Mesodermal cell (in vitro differentiated cells): ENCODE data around the gene RGS9.

ENCODE experiments used
- H3K27ac ChIP-seq: 2 replicates; pipeline ENCODE4 v1.7.0; 2013; ENCODE audit warnings: mild to moderate bottlenecking, low read depth, low read length, moderate library complexity; ENCODE audit not compliant: severe bottlenecking
- H3K36me3 ChIP-seq: 2 replicates; pipeline ENCODE4 v1.7.1; 2013; ENCODE audit warnings: mild to moderate bottlenecking, low read length, moderate library complexity; ENCODE audit not compliant: control insufficient read depth, insufficient read depth
- H3K4me1 ChIP-seq: one replicate; pipeline ENCODE4 v1.7.1; 2013; ENCODE audit warnings: mild to moderate bottlenecking, low read length; ENCODE audit not compliant: insufficient read depth, control insufficient read depth, poor library complexity, severe bottlenecking
- H3K4me3 ChIP-seq: 2 replicates; pipeline ENCODE4 v1.7.0; 2013; ENCODE audit warnings: low read length, control low read depth, mild to moderate bottlenecking; ENCODE audit not compliant: insufficient read depth, poor library complexity, severe bottlenecking; ENCODE audit errors: extremely low read depth
- H3K9me3 ChIP-seq: 2 replicates; pipeline ENCODE4 v1.7.1; 2013; ENCODE audit warnings: mild to moderate bottlenecking, low read length, moderate library complexity; ENCODE audit not compliant: control insufficient read depth
- WGBS, 2 experiments: methylation state at CpG; one replicate each; pipeline ENCODE4 v1.1.5; 2013; ENCODE audit warnings: missing lambda C conversion rate in 2 of 2; ENCODE audit not compliant: insufficient coverage in 2 of 2; 5-methylcytosine and 5-hydroxymethylcytosine counted together

Gene RGS9

DNA sequence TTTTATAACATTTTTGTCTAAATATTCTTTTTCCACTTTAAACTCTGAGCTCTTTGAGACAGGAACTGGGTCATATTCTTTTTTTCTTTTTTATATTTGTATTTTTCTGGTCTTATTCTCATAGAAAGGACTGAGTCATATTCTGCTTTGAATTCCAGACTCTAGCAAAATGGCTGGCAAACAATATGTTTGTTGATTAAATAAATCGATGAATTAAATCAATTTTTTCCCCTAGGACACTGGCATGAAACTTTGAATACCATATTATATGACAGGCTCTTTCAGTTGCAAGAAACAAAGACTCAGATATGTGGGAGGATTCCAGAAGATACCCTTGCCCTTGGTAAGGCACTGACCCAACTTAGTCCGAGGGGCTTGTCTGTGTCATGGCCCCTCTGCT lies 3.1 kb upstream of the RGS9 start:
- Histone ChIP-seq H3K4me3 (no peak overlapping the region), H3K36me3 (no peaks in the 10 kb centered on the region), H3K4me1 (peaks cover 3% of the 10 kb centered on the region), H3K9me3 (no peaks in the 10 kb centered on the region), H3K27ac (no peak overlapping the region)
- WGBS, 2 experiments: 100% methylated on average over 1 of the region's 2 CpGs; no CpG with 5 or more reads in 1 of the 2 experiments

DNA sequence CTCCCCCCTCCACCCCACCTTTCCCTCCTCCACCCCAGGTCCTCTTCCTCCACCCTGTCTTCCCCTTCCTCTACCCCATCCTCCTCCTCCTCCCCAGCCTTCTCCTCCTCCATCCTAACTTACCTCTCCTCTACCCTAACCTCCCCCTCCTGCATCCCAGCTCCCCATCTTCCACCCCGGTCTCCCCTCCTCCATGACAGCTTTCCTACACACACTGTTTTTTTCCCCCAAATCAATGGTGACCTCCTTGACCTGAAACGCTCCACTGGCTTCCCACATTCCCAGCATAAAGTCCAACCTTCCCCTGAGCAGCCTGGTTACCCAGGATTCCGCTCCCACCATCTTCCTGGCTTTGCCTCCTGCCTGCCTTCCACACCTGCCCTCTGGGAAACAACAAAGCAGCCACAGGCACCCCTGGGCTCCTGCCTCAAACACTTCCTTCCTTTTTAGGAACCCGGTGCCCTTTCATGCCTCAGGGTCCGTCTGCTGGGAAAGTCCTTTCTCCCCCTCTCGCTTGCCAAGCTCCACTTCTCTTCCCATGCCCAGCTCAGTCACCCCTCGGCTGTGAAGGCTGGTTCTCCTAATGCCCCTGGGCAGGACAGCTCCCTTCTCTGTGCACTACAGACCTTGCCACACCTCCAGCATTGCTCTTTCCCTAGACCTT lies 2.1 kb downstream of the RGS9 start:
- Histone ChIP-seq H3K36me3 (no peaks in the 10 kb centered on the region), H3K4me3 (no peak overlapping the region), H3K9me3 (no peaks in the 10 kb centered on the region), H3K27ac (no peak overlapping the region), H3K4me1 (peaks cover 3% of the 10 kb centered on the region)
- 60 to 64% methylated on average over 7 of the region's 7 CpGs for WGBS, 2 experiments

DNA sequence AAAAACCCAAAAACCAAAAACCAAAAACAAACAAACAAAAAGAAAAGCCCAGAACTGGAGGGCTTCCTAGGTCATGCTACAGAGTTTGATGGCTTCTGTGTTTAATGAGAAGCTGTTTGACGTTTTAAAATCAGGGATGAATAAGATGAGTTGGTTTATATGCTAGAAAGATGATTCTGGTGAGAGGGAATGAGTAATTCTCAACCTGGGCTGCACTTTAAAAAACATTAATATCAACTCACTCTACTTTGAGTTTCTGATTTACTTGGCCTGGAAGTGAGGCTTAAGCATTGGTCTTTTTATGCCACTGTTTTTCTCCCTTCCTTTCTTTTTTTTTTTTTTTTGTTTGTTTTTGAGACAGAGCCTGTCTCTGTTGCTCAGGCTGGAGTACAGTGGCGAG lies 5.1 kb downstream of the RGS9 start:
- H3K4me1 ChIP-seq: peaks cover 3% of the 10 kb centered on the region
- no peaks in the 10 kb centered on the region for H3K36me3 ChIP-seq
- no peak overlapping the region for H3K27ac ChIP-seq
- WGBS, 2 experiments: 88 to 100% methylated on average over 1 to 2 of the region's 2 CpGs
- H3K9me3 ChIP-seq: no peaks in the 10 kb centered on the region
- no peak overlapping the region for H3K4me3 ChIP-seq

DNA sequence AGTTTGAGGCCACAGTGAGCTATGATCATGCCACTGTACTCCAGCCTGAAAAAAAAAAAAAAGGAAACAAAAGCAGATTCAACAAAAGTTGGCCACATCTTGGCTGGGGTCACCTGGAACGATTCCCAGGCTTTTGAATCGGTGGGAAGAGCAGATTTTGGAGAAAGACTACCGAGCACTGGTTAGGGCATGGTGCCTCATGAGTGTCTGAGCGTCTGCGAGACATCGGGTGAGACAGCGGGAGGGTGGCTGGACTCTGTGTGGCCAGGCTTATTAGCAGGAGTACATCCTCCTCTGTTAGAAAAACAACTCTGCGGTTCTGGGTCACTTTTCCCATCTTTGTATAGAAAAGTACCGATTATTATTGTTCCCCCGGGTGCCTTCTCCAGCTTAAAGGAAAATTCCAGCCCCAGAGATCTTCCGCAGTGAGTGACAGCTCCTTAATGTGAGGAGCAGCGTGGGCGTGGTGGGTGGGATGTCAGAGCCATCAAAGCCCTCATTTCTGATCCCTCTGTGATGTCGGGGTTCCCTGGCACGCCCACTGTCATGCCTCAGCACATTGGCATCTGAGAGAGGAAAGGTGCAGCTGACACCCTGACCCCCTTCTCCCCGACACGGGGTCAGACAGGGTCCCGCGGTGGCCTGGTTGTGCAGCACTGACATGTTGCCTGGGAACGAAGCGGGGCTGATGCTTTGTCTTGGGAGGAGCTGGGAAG lies 6.9 kb downstream of the RGS9 start:
- WGBS, 2 experiments: 82 to 84% methylated on average over 20 to 21 of the region's 21 CpGs
- H3K36me3 ChIP-seq: no peaks in the 10 kb centered on the region
- H3K9me3 ChIP-seq: no peaks in the 10 kb centered on the region
- no peak overlapping the region for H3K27ac ChIP-seq
- no peaks in the 10 kb centered on the region for H3K4me1 ChIP-seq
- H3K4me3 ChIP-seq: no peak overlapping the region

DNA sequence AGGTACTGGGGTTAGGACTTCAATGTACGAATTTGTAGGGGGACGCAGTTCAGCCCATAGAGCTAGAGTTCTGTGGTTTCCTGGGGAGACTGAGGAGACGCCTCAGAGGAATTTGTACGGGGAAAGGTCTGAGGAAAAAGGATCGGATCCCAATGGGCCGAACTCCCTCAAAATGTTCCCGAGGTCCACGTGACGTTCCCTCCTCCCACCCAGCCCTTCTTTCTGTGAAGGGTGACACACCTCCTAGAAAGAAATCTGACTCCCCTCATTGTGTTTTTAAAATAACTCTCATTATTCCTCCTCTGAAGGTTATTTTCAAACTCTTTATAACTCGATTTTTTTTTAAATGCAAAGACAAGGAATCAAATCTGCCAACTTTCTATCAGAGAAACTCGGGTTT lies 8.6 kb downstream of the RGS9 start:
- Histone ChIP-seq H3K4me1 (no peaks in the 10 kb centered on the region), H3K36me3 (no peaks in the 10 kb centered on the region), H3K27ac (no peak overlapping the region), H3K9me3 (no peaks in the 10 kb centered on the region), H3K4me3 (no peak overlapping the region)
- 90 to 99% methylated on average over 5 to 8 of the region's 11 CpGs for WGBS, 2 experiments

DNA sequence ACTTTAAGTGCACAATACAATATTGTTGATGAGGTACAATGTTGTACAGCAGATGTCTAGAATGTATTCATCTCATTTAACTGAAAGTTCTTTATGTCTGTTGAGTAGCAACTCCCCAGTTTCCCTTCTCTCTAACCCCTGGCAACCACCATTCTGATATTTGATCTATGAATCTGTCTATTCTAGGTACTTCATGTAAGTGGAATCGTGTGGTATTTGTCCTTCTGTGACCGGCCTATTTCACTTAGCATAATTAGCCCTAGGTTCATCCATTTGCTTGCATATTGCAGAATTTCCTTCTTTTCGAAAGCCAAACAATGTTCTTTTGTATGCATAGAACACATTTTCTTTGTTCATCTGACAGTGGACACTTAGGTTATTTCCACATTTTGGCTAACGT lies 10.8 kb downstream of the RGS9 start:
- Histone ChIP-seq H3K27ac (no peak overlapping the region), H3K4me1 (no peaks in the 10 kb centered on the region), H3K9me3 (no peaks in the 10 kb centered on the region), H3K36me3 (no peaks in the 10 kb centered on the region), H3K4me3 (no peak overlapping the region)
- 93 to 100% methylated on average over 2 to 3 of the region's 4 CpGs for WGBS, 2 experiments

DNA sequence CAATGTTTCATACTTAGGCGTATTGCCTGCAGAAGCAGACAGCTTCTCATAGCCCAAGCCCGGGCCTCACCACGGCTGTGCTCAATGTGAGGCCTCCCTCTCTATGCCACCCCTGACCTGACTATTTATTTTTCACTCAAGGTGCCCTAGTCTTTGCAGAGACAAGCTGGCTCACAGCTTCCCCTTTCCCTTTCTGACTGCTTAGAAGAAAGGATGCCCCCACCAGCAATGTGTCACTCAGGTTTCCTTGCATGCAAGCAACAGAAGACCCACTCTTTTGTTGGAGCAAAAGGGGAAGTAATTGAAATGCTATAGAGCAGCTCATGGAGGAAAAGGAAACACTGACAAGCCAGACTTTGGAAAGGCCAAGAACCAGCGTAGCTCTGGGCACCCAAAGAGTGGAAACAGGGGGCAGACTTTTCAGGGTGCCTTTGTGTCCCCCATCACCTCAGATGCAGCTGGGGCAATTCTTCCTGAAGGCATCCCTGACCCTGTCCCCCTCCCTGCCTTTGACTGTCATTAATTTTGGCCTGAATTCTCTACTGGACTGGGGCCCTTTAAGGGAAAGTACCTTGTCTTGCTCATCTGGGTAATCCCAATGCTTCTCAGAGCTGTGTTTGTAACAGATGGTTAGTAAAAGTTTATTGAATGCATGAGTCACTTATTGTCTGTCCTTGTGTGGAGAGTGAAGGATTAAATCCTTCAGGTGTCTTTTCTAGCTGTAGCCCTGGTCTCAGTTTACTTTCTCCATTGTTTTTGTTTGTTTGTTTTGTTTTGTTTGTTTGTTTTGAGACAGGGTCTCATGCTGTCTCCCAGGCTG lies 17.8 kb downstream of the RGS9 start:
- no peak overlapping the region for H3K4me3 ChIP-seq
- 96 to 100% methylated on average over 4 of the region's 4 CpGs for WGBS, 2 experiments
- H3K36me3 ChIP-seq: no peaks in the 10 kb centered on the region
- peaks cover 3% of the 10 kb centered on the region for H3K4me1 ChIP-seq
- H3K27ac ChIP-seq: no peak overlapping the region
- no peaks in the 10 kb centered on the region for H3K9me3 ChIP-seq

DNA sequence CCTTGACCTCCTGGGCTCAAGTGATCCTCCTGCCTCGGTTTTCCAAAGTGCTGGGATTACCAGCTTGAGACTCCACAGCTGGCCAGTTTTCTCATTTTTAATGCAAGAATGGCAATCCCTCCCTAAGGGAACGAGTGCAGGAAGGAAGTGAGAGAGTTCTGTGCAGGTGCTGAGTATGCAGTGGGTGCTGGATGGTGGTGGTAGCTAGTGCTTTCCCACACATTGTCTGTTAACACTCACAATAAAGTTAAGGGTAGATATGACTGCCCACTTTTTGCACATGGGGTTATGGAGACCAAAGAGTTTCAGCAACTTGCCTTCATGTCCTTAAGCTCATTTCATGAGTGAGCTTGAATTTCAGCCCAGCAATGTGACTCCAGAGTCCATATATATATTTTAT lies 18.5 kb downstream of the RGS9 start:
- Histone ChIP-seq H3K4me3 (no peak overlapping the region), H3K27ac (no peak overlapping the region), H3K9me3 (no peaks in the 10 kb centered on the region), H3K36me3 (no peaks in the 10 kb centered on the region), H3K4me1 (peaks cover 3% of the 10 kb centered on the region)
- 63 to 80% methylated on average over 1 of the region's 2 CpGs for WGBS, 2 experiments

DNA sequence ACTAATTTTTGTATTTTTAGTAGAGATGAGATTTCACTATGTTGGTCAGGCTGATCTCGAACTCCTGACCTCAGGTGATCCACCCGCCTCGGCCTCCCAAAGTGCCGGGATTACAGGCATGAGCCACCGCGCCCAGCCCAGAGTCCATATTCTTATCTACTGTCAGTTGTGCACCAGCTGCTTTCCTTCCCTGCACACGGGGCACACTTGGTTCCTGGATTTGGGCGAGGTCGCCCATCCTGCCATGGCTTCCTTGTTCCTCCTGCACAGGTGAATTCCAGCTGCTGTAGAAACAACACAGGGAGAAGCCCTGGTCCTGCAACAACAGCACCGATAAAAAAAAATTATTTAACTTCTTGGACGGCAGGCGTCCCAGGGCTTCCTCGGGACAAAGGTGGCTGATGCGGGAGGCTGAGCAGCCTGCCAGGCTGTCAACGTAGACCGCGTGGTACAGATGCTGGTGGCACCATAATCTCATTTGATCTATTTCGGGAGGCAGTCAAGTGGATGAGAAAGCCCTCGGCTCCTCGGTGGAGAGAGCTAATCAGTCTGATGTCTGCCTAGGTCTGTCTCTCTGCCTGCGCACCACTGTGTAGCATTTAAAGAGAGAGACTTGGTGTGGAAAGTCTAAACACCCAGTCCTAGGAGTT lies 19.1 kb downstream of the RGS9 start:
- no peaks in the 10 kb centered on the region for H3K36me3 ChIP-seq
- 94% methylated on average over 19 to 21 of the region's 21 CpGs for WGBS, 2 experiments
- H3K27ac ChIP-seq: no peak overlapping the region
- H3K4me3 ChIP-seq: no peak overlapping the region
- no peaks in the 10 kb centered on the region for H3K9me3 ChIP-seq
- peaks cover 3% of the 10 kb centered on the region for H3K4me1 ChIP-seq

DNA sequence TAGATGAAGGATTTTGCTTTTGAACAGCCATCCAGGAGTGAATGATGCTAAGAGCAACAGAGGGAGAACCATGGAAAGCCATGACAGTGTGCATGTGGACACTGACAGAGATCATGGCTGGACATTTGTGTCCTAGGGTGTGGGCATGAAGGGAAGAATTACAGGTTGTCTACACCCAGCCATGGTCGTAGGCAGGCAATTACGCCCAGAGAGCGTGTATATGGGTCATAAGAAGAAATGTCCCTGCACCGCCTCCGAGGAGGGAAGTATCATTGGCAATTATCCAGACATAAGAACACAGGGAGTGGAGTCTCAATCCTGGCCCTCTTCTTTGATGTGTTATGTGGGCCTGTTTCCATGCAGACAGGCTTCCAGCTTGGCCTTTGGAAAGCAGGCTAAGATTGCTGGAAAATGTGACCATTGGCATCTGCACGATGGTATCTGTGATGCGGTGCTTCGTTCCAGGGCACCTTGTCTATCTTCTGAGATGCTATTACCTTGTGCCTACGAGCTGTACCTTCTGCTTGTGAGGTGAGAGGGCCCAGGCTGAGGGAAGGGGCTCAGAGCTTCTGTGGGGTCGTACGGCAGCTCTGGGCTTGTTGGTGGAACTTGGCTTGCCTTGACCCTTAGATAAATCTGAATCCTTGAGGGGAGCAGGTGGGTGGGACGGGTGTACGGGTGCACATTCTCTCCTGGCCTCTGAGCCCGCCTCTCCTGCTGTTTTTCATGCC lies 19.8 kb downstream of the RGS9 start:
- Histone ChIP-seq H3K27ac (no peak overlapping the region), H3K4me1 (peaks cover 3% of the 10 kb centered on the region), H3K36me3 (no peaks in the 10 kb centered on the region), H3K4me3 (no peak overlapping the region), H3K9me3 (no peaks in the 10 kb centered on the region)
- 96 to 98% methylated on average over 12 to 14 of the region's 14 CpGs for WGBS, 2 experiments
